Natural killer cell (primary cell): ENCODE results near the gene DCTPP1. TPM values are rescaled to one million over a fixed set of nuclear protein-coding genes. Genes with fewer than 3 reads are reported as not detected.

Experiments
- ATAC-seq, 3 donors: fragments of 150-1000 bp in 2 of 3; fragments of 200-7000 bp in 1 of 3; cut with Tn5 transposase; 1 replicate in 1 of 3; 2 replicates in 2 of 3; pipeline ENCODE4 v1.10.0; 2021; ENCODE audit warnings: mild to moderate bottlenecking in 2 of 3, moderate library complexity in 2 of 3
- DNase-seq, 2 donors: peaks; one replicate each; pipeline versions ENCODE4 v3.0.0 to v3.0.0-alpha.2; 2013 to 2021; ENCODE audit warnings: mixed read lengths in 1 of 2
- H3K27ac ChIP-seq: one replicate; pipeline ENCODE4 v1.5.1; 2013; ENCODE audit warnings: mild to moderate bottlenecking, low read length
- H3K27me3 ChIP-seq: one replicate; pipeline ENCODE4 v1.6.1; 2013; ENCODE audit warnings: low read length; ENCODE audit not compliant: control insufficient read depth, insufficient read depth
- H3K36me3 ChIP-seq: one replicate; pipeline ENCODE4 v1.6.1; 2013; ENCODE audit warnings: low read length; ENCODE audit not compliant: control insufficient read depth, insufficient read depth
- H3K4me1 ChIP-seq: one replicate; pipeline ENCODE4 v1.6.1; 2013; ENCODE audit warnings: low read length; ENCODE audit not compliant: control insufficient read depth, insufficient read depth
- H3K4me3 ChIP-seq: one replicate; pipeline ENCODE4 v1.5.1; 2013; ENCODE audit warnings: low read length
- H3K9me3 ChIP-seq: one replicate; pipeline ENCODE4 v1.6.1; 2013; ENCODE audit warnings: low read length; ENCODE audit not compliant: control insufficient read depth, insufficient read depth
- H3K27ac Mint-ChIP-seq, 2 donors: one replicate each; pipeline ENCODE4 v1.8.0; 2022; ENCODE audit warnings: mild to moderate bottlenecking in 2 of 2, mixed read lengths in 2 of 2, moderate library complexity in 1 of 2
- H3K27me3 Mint-ChIP-seq, 2 donors: one replicate each; pipeline ENCODE4 v1.8.0; 2022; ENCODE audit warnings: low read depth in 2 of 2, mixed read lengths in 2 of 2
- H3K36me3 Mint-ChIP-seq: one replicate; pipeline ENCODE4 v1.8.0; 2022; ENCODE audit warnings: mixed read lengths
- H3K4me1 Mint-ChIP-seq, 2 donors: one replicate each; pipeline ENCODE4 v1.8.0; 2022; ENCODE audit warnings: mixed read lengths in 2 of 2
- H3K4me3 Mint-ChIP-seq: one replicate; pipeline ENCODE4 v1.8.0; 2022; ENCODE audit warnings: mild to moderate bottlenecking, moderate library complexity, mixed read lengths
- H3K9me3 Mint-ChIP-seq, 2 donors: one replicate each; pipeline ENCODE4 v1.8.0; 2022; ENCODE audit warnings: mixed read lengths in 2 of 2
- CTCF ChIP-seq: fragments of 200-600 bp; IDR thresholded peaks from one replicate; pipeline ENCODE4 v1.8.0; 2022; ENCODE audit warnings: antibody characterized with exemption
- WGBS: methylation state at CpG from one replicate; pipeline ENCODE4 v1.1.7; 2013; ENCODE audit warnings: missing lambda C conversion rate; ENCODE audit not compliant: insufficient coverage; 5-methylcytosine and 5-hydroxymethylcytosine counted together
- intact Hi-C: fragments of 100-400 bp; cut with micrococcal nuclease; formaldehyde crosslinking; loops from one replicate; pipeline ENCODE4 v1.14.2; 2022
- total RNA-seq, 4 donors: library from RNA; stranded (reverse); fragments of 120-200 nt in 1 of 4; gene quantifications; one replicate each; pipeline versions ENCODE4 v1.2.3 to v1.2.4, GENCODE V29; 2013 to 2022

Gene DCTPP1
- total RNA-seq, 3 donors from 2014 or later (not counting 1 experiment from before 2014, with no cell fraction given) = 11.2 to 16.9 (median 15.2) TPM

GRCh38 chr16:30428055-30428454 lies 1.8 kb downstream of the DCTPP1 start:
- no peak overlapping the region for H3K27ac ChIP-seq
- intact Hi-C loops = no loop called here
- TF ChIP-seq CTCF = no peak
- no peaks in the 10 kb centered on the region for H3K9me3 ChIP-seq
- no peaks in the 10 kb centered on the region for H3K36me3 Mint-ChIP-seq
- DNase-seq = no peak
- no peak for ATAC-seq
- 99% methylated on average over 4 of the region's 4 CpGs for WGBS
- H3K27me3 Mint-ChIP-seq = no peaks in the 10 kb centered on the region
- no peak overlapping the region for H3K4me3 ChIP-seq
- peak overlapping the region; percentile 11 to 15 for H3K27ac Mint-ChIP-seq
- H3K4me3 Mint-ChIP-seq = peak overlapping the region; percentile 50
- H3K4me1 ChIP-seq = peaks cover 21% of the 10 kb centered on the region
- H3K27me3 ChIP-seq = no peaks in the 10 kb centered on the region
- H3K4me1 Mint-ChIP-seq = peaks cover 0 to 6% of the 10 kb centered on the region in 2 donors
- H3K9me3 Mint-ChIP-seq = no peaks in the 10 kb centered on the region
- H3K36me3 ChIP-seq = peaks cover 18% of the 10 kb centered on the region

- Mint-ChIP-seq H3K4me1 (peaks cover 10 to 13% of the 10 kb centered on the region in 2 donors), H3K27me3 (no peaks in the 10 kb centered on the region), H3K27ac (no peak overlapping the region), H3K9me3 (no peaks in the 10 kb centered on the region), H3K4me3 (no peak overlapping the region), H3K36me3 (no peaks in the 10 kb centered on the region)
- ATAC-seq (no peak), DNase-seq (no peak)
- Histone ChIP-seq H3K27ac (no peak overlapping the region), H3K4me3 (no peak overlapping the region), H3K36me3 (peaks cover 22% of the 10 kb centered on the region), H3K9me3 (no peaks in the 10 kb centered on the region), H3K4me1 (peaks cover 13% of the 10 kb centered on the region), H3K27me3 (no peaks in the 10 kb centered on the region)
- intact Hi-C loops = no loop called here
- no peak for TF ChIP-seq CTCF
- WGBS = 79% methylated on average over 5 of the region's 5 CpGs
Measured at GRCh38 chr16:30421010-30421409, 8.8 kb downstream of the DCTPP1 start.

- no peak for ATAC-seq
- intact Hi-C loops = loop anchor here (5.0 kb wide), 1 partner anchor 46 kb away; the partner anchor contains the start of genes MYL11 and TBC1D10B
- WGBS = 66% methylated on average over 27 of the region's 31 CpGs
- peaks cover 8% of the 10 kb centered on the region for H3K36me3 ChIP-seq
- peak overlapping the region; percentile 32 for H3K4me3 ChIP-seq
- H3K4me1 Mint-ChIP-seq = peaks cover 11 to 14% of the 10 kb centered on the region in 2 donors
- H3K36me3 Mint-ChIP-seq = no peaks in the 10 kb centered on the region
- H3K27ac ChIP-seq = peak overlapping the region; percentile 77
- H3K4me3 Mint-ChIP-seq = peak overlapping the region; percentile 47
- peak overlapping the region; percentile 45 to 81 for H3K27ac Mint-ChIP-seq
- H3K4me1 ChIP-seq = peaks cover 13% of the 10 kb centered on the region
- DNase-seq = peak in 1 of 2 donors; percentile 34
- no peaks in the 10 kb centered on the region for H3K27me3 Mint-ChIP-seq
- no peaks in the 10 kb centered on the region for H3K27me3 ChIP-seq
- no peaks in the 10 kb centered on the region for H3K9me3 ChIP-seq
- H3K9me3 Mint-ChIP-seq = no peaks in the 10 kb centered on the region
- no peak for TF ChIP-seq CTCF
Measured at GRCh38 chr16:30418350-30419181, 11.3 kb downstream of the DCTPP1 start.
